ENCODE data around the gene COG4. TPM values are rescaled to one million over a fixed set of nuclear protein-coding genes. Genes with fewer than 3 reads are reported as not detected.

Gene COG4
- total RNA-seq (2014; rRNA removed) (35.5 and 56.4 TPM in 2 replicates), Bru-seq, nascent RNA (percentile 57 among the genes with signal in this experiment), BruChase-seq, experiment 1, labeled RNA remaining after a 6-hour chase (percentile 65 among the genes with signal in this experiment), BruChase-seq, experiment 2, labeled RNA remaining after a 2-hour chase (percentile 59 among the genes with signal in this experiment)
- long read RNA-seq, transcript COG4-201 (19 exons, 2,833 nt) = major isoform, 155 of 265 reads
- long read RNA-seq, transcript COG4-202 (18 exons, 2,756 nt) = minor isoform, 6 of 265 reads
- long read RNA-seq, partial matches to known transcripts = 17 of 265 reads
- long read RNA-seq, other reads (novel, unspliced or antisense) = 85 of 265 reads

DNA sequence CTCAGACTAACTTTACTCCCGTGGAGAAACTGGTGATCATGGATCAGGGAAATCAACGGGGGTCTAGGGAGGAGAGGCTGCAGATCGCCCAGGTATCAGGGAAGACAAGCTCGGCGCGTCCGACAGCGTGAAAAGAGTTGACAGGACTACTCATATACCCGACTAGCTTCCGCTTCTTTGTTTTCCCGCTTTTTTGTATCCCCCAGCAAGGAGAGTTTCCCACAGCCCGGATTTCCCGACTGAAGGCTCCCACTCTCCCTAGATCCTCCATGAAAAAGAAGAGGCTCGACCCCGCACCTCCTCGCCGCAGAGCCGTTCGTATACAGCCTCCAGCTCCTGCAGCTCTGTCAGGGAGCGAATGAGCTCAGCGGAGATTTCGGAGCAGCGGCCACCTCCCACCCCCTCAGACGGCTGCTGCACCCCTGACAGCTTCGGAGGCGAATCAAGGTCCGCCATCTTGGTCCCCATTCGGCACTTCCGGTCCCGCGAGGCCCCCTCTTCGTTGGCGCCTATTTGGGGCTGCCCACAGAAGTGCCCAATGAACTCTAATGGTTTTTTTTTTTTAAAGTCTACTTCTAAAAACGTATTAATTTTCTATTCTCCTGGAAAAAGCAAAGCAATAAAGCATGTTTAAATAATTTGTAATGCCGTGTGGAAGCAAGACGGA is at the start of gene COG4:
Gene COG4 (minus strand): TSS at position 479 of the 667 bp plus-strand sequence. CDS start 11 bp downstream, at position 468.
- Histone ChIP-seq H3K4me2 (ENCODE audit: low read length) (peak within 1 kb of the TSS; percentile 99), H3K27me3 (ENCODE audit: low read length) (no peaks in the 10 kb centered on the region), H3K4me3 (ENCODE audit: low read length) (peak within 1 kb of the TSS; percentile 93), H3F3A (ENCODE audit: low read length, unreplicated experiment) (no peaks in the 10 kb centered on the region), H2AFZ (ENCODE audit: low read length) (peak within 1 kb of the TSS; percentile 79), H3K4me1 (ENCODE audit: insufficient read depth, low read length) (peaks cover 35% of the 10 kb centered on the region), H3K9ac (ENCODE audit: low read length) (peak within 1 kb of the TSS; percentile 99), H3K9me3 (ENCODE audit: low read length) (no peaks in the 10 kb centered on the region), H4K20me1 (ENCODE audit: low read length) (0 out of 2 replicates have a peak, but pooled peaks cover 17% of the 10 kb centered on the region), H3K27ac (ENCODE audit: low read length) (peak within 1 kb of the TSS; percentile 73), H3K79me2 (ENCODE audit: low read length) (peaks cover 70% of the 10 kb centered on the region), H3K9me2 (replicated peaks; ENCODE audit: low read length) (no peaks in the 10 kb centered on the region), H3K36me3 (ENCODE audit: low read depth, low read length) (peaks cover 9% of the 10 kb centered on the region; the same call in 1 of the 2 replicates)
- POLR2A ChIA-PET (ENCODE audit: unreplicated experiment) = no interaction called here
- ATAC-seq = peak; percentile 35
- BruUV-seq (replicated peaks) = TSS peak; percentile 86
- DNase-seq = peak; percentile 65
- intact Hi-C loops (cut with micrococcal nuclease) = no loop called here
- CTCF ChIA-PET = no interaction called here
- TF ChIP-seq CTCF (conservative IDR thresholded peaks at IDR 0.05; ENCODE audit: low read depth, low read length) (no peak), EZH2 (IDR thresholded peaks at IDR 0.05; ENCODE audit: low read length, unreplicated experiment) (no peak), EZH2phosphoT487 (IDR thresholded peaks at IDR 0.05; ENCODE audit: borderline replicate concordance, low read length) (no peak)

GRCh38 chr16:70572926-70573270 is 49.5 kb upstream of the COG4 start:
- Histone ChIP-seq H3K79me2 (ENCODE audit: low read length) (no peaks in the 10 kb centered on the region), H3K9me2 (replicated peaks; ENCODE audit: low read length) (no peaks in the 10 kb centered on the region), H3K27ac (ENCODE audit: low read length) (no peak overlapping the region), H4K20me1 (ENCODE audit: low read length) (no peaks in the 10 kb centered on the region; the same call in 1 of the 2 replicates), H3K36me3 (ENCODE audit: low read depth, low read length) (peaks cover 47% of the 10 kb centered on the region), H3K4me1 (ENCODE audit: insufficient read depth, low read length) (peaks cover 6% of the 10 kb centered on the region; the same call in 1 of the 2 replicates), H3K4me2 (ENCODE audit: low read length) (no peak overlapping the region), H3F3A (ENCODE audit: low read length, unreplicated experiment) (no peaks in the 10 kb centered on the region), H3K9ac (ENCODE audit: low read length) (no peak overlapping the region), H3K27me3 (ENCODE audit: low read length) (no peaks in the 10 kb centered on the region), H2AFZ (ENCODE audit: low read length) (no peak overlapping the region), H3K9me3 (ENCODE audit: low read length) (no peaks in the 10 kb centered on the region), H3K4me3 (ENCODE audit: low read length) (no peak overlapping the region)
- no peak for TF ChIP-seq EZH2 (IDR thresholded peaks at IDR 0.05; ENCODE audit: low read length, unreplicated experiment)
- TF ChIP-seq EZH2phosphoT487 (IDR thresholded peaks at IDR 0.05; ENCODE audit: borderline replicate concordance, low read length) = no peak
- no peak for TF ChIP-seq CTCF (conservative IDR thresholded peaks at IDR 0.05; ENCODE audit: low read depth, low read length)
- ChIA-PET POLR2A (ENCODE audit: unreplicated experiment) (no interaction called here), CTCF (no interaction called here)
- intact Hi-C loops (cut with micrococcal nuclease) = no loop called here
- DNase-seq = no peak
- BruUV-seq (replicated peaks) = no TSS peak
- ATAC-seq = no peak
